Caco-2 (cell line): Measurements from ENCODE around the gene COL4A2. TPM values are rescaled to one million over a fixed set of nuclear protein-coding genes. Genes with fewer than 3 reads are reported as not detected.

Experiments
- BruUV-seq: library from RNA; stranded (reverse); fragments of 400-500 nt; replicated peaks from 2 replicates; lab custom pipeline; 2021; lab: Mats Ljungman, UMichigan
- CTCF ChIA-PET: fragments of 300-600 bp; sonication (Branson Sonifier 250); formaldehyde crosslinking; loops from one replicate; lab custom pipeline; 2022; ENCODE audit warnings: antibody characterized with exemption; lab: Charles Lee
- POLR2A ChIA-PET: fragments of 300-600 bp; sonication (Branson Sonifier 250); formaldehyde crosslinking; loops from one replicate; lab custom pipeline; 2022; ENCODE audit warnings: antibody characterized with exemption; lab: Charles Lee
- DNase-seq, 2 experiments: peaks; one replicate each; pipeline versions ENCODE4 v3.0.0 to v3.0.0-alpha.2; 2020 to 2022
- H3K27me3 ChIP-seq: replicated peaks from 2 replicates; pipeline ENCODE4 v1.6.0; 2011; ENCODE audit warnings: low read length; ENCODE audit not compliant: control insufficient read depth, insufficient read depth
- H3K36me3 ChIP-seq: 2 replicates; pipeline ENCODE4 v1.5.1; 2011; ENCODE audit warnings: low read length; ENCODE audit not compliant: control insufficient read depth, insufficient read depth
- H3K4me1 ChIP-seq: fragments of 250-450 bp; sonication (Bioruptor Pico); 2 replicates; pipeline ENCODE4 v1.5.1; 2020; ENCODE audit warnings: mild to moderate bottlenecking
- H3K4me3 ChIP-seq: 2 replicates; pipeline ENCODE4 v1.5.1; 2011; ENCODE audit warnings: low read depth, mild to moderate bottlenecking, control low read depth, low read length
- H3K9me3 ChIP-seq: fragments of 250-450 bp; sonication (Bioruptor Pico); 2 replicates; pipeline ENCODE4 v1.5.1; 2020; ENCODE audit warnings: mild to moderate bottlenecking, moderate library complexity
- H3K27ac Mint-ChIP-seq: one replicate; pipeline ENCODE4 v1.8.0; 2022; ENCODE audit warnings: mixed read lengths; ENCODE audit not compliant: unreplicated experiment
- H3K27me3 Mint-ChIP-seq: one replicate; pipeline ENCODE4 v1.8.0; 2022; ENCODE audit warnings: mixed read lengths; ENCODE audit not compliant: insufficient read depth, unreplicated experiment
- H3K36me3 Mint-ChIP-seq: one replicate; pipeline ENCODE4 v1.8.0; 2022; ENCODE audit warnings: mild to moderate bottlenecking, mixed read lengths; ENCODE audit not compliant: insufficient read depth, unreplicated experiment
- H3K4me1 Mint-ChIP-seq: one replicate; pipeline ENCODE4 v1.8.0; 2022; ENCODE audit warnings: low read depth, mixed read lengths; ENCODE audit not compliant: unreplicated experiment
- H3K4me3 Mint-ChIP-seq: one replicate; pipeline ENCODE4 v1.8.0; 2022; ENCODE audit warnings: mild to moderate bottlenecking, moderate library complexity, mixed read lengths; ENCODE audit not compliant: unreplicated experiment
- H3K9me3 Mint-ChIP-seq: one replicate; pipeline ENCODE4 v1.8.0; 2022; ENCODE audit warnings: mixed read lengths; ENCODE audit not compliant: unreplicated experiment
- CTCF ChIP-seq, 2 experiments: fragments of 200-600 bp in 1 of 2; IDR thresholded peaks; 1 replicate in 1 of 2; 2 replicates in 1 of 2; pipeline versions ENCODE4 v1.5.1 to v1.8.0; 2011 to 2022; ENCODE audit warnings: antibody characterized with exemption in 1 of 2, control low read depth in 1 of 2, inconsistent platforms in 1 of 2, low read depth in 1 of 2, low read length in 1 of 2, mild to moderate bottlenecking in 1 of 2, moderate library complexity in 1 of 2; ENCODE audit not compliant: insufficient read depth in 1 of 2, severe bottlenecking in 1 of 2, unreplicated experiment in 1 of 2
- intact Hi-C: fragments of 100-400 bp; cut with micrococcal nuclease; formaldehyde crosslinking; loops from one replicate; pipeline ENCODE4 v1.10.0; 2022; ENCODE audit not compliant: unreplicated experiment
- total RNA-seq: library from RNA; stranded (reverse); gene quantifications from 2 replicates; pipeline ENCODE4 v1.2.3, GENCODE V29; 2022

COL4A2 gene
- total RNA-seq, 1 experiment from 2014 or later, result 19.2 TPM

DNA sequence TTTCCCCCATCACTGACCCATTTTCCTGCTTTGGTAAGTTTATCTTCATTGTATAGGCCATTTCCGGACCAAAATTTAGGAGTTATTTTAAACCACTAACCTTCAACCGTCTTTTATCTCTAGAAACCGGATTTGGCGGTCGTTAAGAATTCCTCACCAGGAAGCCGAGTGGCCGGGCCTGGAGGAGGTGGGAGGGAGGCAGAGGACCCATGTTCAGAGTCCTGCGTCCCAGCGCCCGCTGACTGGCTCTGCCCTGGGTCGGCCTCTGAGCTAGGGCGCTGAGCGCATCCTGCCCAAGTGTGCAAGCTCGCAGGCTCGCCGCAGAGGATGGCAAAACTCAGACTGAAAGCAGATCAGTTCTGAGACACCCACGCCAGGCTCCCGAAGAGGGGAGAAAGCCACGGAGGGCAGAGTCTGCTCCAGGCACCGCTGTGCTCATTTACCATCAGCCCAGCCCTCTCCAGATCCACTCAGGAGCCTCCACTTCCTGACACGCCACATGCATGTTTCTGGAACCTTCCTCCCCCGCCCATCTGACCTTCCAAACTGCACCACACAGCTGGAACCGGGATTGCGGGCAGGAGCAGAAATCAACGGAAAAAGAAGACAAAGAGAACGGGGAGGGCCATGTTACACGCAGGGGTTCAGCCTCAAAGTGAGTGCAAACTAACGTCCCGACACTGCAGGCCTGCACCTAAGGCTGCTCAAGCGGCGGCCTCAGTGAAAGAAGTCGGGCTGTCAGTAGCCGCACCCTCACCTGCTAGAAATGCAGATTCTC, 8.4 kb upstream of the COL4A2 start:
- H3K27me3 Mint-ChIP-seq, result no peaks in the 10 kb centered on the region
- ChIA-PET POLR2A (no interaction called here), CTCF (no interaction called here)
- TF ChIP-seq CTCF (IDR thresholded peaks at IDR 0.05; ENCODE audit: insufficient read depth in 1 of 2, low read depth in 1 of 2, low read length in 1 of 2, severe bottlenecking in 1 of 2, unreplicated experiment in 1 of 2), result no peak
- no peaks in the 10 kb centered on the region for H3K36me3 ChIP-seq
- peaks cover 15% of the 10 kb centered on the region for H3K4me1 Mint-ChIP-seq
- H3K9me3 ChIP-seq, result no peaks in the 10 kb centered on the region
- no TSS peak for BruUV-seq
- H3K9me3 Mint-ChIP-seq, result peaks cover 12% of the 10 kb centered on the region
- no peaks in the 10 kb centered on the region for H3K27me3 ChIP-seq
- DNase-seq, result no peak
- H3K4me3 Mint-ChIP-seq, result no peak overlapping the region
- intact Hi-C loops, result no loop called here
- no peak overlapping the region for H3K27ac Mint-ChIP-seq
- no peaks in the 10 kb centered on the region for H3K36me3 Mint-ChIP-seq
- H3K4me3 ChIP-seq, result no peak overlapping the region
- peaks cover 8% of the 10 kb centered on the region; the same call in 1 of the 2 replicates for H3K4me1 ChIP-seq

DNA sequence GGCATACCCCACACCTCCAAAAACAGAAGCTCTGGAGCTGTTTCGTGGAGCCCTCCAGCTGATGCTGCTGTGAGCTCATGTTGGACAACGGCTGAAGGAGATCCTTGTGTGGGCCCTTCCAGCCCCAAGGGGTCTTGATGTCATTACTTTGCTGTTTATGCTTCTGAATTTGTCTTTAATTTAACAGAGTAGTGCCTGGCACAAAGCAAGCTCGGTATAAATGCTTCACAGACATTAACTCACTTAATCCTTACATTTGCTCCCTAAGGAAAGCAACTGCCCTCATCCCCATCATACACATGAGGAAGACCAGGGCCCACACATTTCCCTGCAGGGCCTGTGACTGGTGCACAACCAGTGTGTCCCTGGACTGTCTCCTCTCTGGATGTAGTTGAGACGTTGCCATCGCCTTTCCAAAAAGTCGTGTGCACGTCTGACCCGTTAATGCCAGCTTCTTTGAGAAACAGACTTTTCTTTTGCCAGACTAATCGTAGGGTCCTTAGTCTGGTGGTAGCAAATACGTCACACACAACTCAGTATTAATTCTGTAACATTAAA, 7.7 kb upstream of the COL4A2 start:
- BruUV-seq, result no TSS peak
- H3K36me3 Mint-ChIP-seq, result no peaks in the 10 kb centered on the region
- H3K4me3 ChIP-seq, result no peak overlapping the region
- peaks cover 19% of the 10 kb centered on the region for H3K4me1 Mint-ChIP-seq
- no peak for TF ChIP-seq CTCF (IDR thresholded peaks at IDR 0.05; ENCODE audit: insufficient read depth in 1 of 2, low read depth in 1 of 2, low read length in 1 of 2, severe bottlenecking in 1 of 2, unreplicated experiment in 1 of 2)
- no peaks in the 10 kb centered on the region for H3K27me3 ChIP-seq
- peaks cover 8% of the 10 kb centered on the region for H3K4me1 ChIP-seq
- DNase-seq, result no peak
- peaks cover 12% of the 10 kb centered on the region for H3K9me3 Mint-ChIP-seq
- H3K27me3 Mint-ChIP-seq, result no peaks in the 10 kb centered on the region
- CTCF ChIA-PET, result no interaction called here
- intact Hi-C loops, result no loop called here
- H3K4me3 Mint-ChIP-seq, result no peak overlapping the region
- H3K9me3 ChIP-seq, result no peaks in the 10 kb centered on the region
- H3K36me3 ChIP-seq, result no peaks in the 10 kb centered on the region
- no peak overlapping the region for H3K27ac Mint-ChIP-seq
- POLR2A ChIA-PET, result no interaction called here

GRCh38 chr13:110300090-110300815, 6.8 kb upstream of the COL4A2 start:
- H3K27me3 ChIP-seq, result no peaks in the 10 kb centered on the region
- H3K36me3 ChIP-seq, result no peaks in the 10 kb centered on the region
- H3K27ac Mint-ChIP-seq, result no peak overlapping the region
- CTCF ChIA-PET, result interaction anchor here (0.8 kb wide), 1 partner anchor 12 kb away, joined by 3 read pairs; no protein-coding TSS in a partner anchor
- H3K27me3 Mint-ChIP-seq, result no peaks in the 10 kb centered on the region
- no peak for DNase-seq
- H3K4me3 Mint-ChIP-seq, result no peak overlapping the region
- H3K4me1 ChIP-seq, result peaks cover 8% of the 10 kb centered on the region
- H3K9me3 Mint-ChIP-seq, result peaks cover 12% of the 10 kb centered on the region
- intact Hi-C loops, result no loop called here
- no peaks in the 10 kb centered on the region for H3K9me3 ChIP-seq
- H3K36me3 Mint-ChIP-seq, result no peaks in the 10 kb centered on the region
- POLR2A ChIA-PET, result no interaction called here
- TF ChIP-seq CTCF (IDR thresholded peaks at IDR 0.05; ENCODE audit: insufficient read depth in 1 of 2, low read depth in 1 of 2, low read length in 1 of 2, severe bottlenecking in 1 of 2, unreplicated experiment in 1 of 2), result no peak
- no peak overlapping the region for H3K4me3 ChIP-seq
- peaks cover 22% of the 10 kb centered on the region for H3K4me1 Mint-ChIP-seq
- no TSS peak for BruUV-seq
